Measurements from ENCODE around the gene APOF.
"Not testable (repeated sequence)": the region's sequence is repeated elsewhere in the genome, so short reads cannot be mapped to it uniquely, and the experiment has no call there.

The APOF gene

GRCh38 chr12:56366948-56367347 lies 4.3 kb upstream of the APOF start:
- DNase-seq, result no peak

DNA sequence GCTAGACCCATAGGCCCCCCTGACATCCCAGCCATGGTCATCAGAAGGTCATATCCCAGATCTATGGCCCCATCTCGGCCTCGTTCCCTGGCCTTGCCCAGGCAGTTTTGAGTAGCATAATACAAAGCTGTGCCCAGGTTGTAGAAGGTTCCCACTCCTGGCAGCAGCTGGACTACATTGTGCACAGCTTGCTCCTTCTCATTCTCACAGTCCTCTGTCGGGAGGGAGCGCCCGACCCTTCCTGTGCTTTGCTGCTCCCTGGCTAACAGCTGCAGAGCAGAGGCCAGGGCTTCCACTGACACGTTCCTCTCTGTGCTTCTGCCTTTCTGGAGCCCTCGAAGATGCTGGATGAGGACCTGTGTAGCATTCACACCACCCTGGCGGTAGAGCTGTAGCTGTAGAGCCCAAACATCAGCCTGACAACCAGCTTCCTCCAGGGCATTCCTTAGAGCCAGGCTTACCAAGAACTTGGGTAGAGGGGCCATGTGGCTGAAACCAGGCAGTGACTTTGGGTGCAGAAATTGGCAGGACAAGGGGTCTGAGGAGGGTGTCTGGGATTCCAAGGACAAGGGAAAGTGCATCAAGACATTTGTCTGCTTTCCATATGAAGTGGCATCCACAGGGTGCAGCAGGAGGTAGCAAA lies 1.0 kb downstream of the APOF start:
- no peak for DNase-seq

DNA sequence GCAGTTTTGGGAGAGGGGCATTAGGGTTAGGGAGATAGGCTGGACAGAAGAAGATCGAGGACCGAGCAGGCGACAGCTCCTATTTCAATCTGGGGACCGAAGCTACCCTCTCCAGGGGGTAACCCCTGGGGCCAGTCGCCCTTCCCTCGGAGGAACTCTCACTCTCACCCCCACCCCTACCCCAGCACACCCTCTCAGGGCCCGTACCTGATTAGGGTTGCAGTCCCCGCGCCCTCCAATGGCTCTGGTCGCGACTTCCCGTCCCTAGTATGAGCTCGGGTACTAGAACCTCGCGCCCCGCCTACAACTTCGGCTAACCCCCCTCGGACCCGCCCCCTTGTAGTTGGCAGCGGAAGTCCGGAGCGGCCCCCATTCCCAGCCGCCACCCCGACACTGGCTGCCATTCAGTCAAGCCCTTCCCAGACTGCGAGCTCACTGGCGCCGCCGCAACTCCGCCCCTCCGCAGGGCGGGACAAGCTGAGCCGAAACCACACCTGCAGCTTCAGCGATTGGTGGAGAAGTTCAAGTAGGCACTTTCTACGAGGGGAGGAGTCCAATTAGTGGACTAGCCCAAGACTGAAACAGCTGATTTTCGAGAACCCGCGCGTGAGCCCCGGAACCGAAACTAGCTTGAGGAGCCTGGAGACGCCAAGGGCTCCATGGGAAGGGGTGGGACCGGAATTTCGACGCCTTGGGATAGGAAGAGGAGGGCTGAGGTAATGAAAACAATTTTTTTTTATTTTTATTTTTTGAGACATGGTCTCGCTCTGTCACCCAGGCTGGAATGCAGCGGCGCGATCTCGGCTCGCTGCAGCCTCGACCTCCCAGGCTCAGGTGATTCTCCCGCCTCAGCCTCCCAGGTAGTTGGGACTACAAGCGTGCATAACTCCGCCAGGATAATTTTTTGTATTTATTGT lies 2.5 kb downstream of the APOF start, which contains the start of gene STAT2:
Gene STAT2 (minus strand): TSS at position 257 of the 917 bp plus-strand sequence. CDS start 3,536 bp downstream, outside the sequence.
- DNase-seq, result peak; percentile 99

DNA sequence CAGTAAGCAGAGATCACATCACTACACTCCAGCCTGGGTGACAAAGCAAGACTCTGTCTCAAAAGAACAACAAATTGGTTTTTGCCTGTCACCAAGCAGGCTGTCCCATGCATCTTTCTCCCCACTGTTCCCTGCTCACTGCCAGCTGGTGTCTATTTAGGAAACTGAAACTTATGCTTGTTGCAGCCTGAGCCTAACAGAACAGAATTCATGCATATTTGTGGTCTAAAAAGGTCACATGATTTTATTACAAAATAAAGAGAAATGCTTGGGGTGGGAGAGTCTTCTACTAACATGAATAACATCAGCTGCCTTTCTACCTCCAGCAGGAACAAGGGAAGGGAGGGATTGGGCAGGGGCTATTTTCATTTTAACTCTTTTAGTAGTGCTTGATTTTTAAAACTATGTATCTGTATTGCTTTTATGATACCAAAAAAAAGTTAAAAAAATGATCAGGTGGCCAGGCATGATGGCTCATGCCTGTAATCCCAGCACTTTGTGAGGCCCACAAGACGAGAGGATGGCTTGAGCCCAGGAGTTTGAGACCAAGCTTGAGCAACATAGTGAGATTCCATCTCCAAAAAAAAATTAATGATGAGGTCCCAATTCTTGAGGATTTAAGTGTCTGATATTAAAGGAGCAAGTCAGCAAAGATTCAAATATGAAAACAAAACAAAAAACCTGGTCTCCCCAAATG lies 3.7 kb downstream of the APOF start:
- no peak for DNase-seq

DNA sequence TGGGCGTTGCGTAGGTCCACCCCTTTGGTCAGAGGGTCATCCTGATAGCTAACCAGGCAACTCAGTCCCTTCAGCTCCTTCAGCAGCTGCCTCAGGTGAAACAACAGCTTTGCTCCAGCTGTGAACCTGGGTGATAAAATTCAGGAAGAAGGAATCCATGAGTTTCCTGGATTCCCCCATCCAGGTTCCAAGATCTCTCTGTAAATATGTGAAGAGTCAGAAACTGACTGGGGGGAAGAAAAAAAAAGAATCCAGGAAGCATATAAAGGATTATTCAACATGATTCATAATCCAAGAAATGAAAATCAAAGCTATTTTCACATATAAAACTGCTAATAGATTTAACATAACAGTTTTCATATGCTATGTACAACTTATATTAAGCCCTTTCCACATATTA lies 11.3 kb downstream of the APOF start:
- DNase-seq, result no peak

DNA sequence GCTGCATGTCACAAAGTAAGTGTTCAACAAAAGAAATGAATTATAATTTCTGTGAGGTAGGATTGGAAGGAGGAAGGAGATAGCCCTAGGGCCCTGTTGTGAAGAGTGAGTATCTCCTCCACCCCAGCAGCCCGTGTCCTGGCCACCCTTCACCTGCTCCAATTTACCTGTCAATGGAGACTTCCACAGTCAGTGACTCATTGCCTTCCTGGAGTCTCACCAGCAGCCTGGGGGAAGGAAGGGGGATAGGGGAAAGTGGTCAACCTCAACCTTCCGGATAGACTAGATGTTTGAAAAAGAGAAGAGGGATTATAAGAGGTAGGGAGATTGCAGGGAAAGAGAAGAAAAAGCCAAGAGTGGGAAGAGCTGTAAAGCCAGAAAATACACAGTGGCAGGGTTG lies 12.0 kb downstream of the APOF start:
- no peak for DNase-seq

DNA sequence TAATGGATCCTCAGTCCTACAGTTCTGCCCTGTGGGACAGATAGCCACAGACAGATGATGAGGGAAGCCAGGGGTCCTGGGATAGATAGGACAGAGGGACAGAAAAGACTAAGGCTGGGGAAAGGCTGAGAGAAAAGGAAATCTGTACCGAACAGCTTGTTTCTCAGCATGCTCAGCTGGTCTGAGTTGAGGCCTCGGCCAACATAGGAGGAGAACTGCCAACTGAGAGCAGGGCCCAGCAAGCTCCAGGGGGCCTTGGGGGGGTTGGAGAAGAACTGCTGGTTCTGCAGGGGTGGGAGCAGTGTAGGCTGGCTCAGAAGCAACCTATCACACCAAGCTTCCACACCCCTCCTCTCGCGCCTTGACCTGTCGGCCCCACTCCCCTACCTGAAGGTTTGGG lies 13.9 kb downstream of the APOF start:
- DNase-seq, result no peak

DNA sequence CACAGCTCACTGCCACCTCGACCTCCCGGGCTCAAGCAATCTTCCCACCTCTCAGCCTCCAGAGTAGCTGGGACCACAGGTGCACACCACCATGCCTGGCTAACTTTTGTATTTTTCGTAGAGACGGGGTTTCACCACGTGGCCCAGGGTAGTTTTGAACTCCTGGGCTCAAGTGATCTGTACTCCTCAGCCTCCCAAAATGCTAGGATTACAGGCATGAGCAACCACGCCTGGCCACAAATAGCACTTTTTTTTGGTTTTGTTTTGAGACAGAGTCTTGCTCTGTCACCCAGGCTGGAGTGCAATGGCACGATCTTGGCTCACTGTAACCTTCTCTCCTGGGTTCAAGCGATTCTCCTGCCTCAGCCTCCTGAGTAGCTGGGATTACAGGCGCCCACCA lies 15.4 kb downstream of the APOF start:
- DNase-seq, result not testable (repeated sequence)

DNA sequence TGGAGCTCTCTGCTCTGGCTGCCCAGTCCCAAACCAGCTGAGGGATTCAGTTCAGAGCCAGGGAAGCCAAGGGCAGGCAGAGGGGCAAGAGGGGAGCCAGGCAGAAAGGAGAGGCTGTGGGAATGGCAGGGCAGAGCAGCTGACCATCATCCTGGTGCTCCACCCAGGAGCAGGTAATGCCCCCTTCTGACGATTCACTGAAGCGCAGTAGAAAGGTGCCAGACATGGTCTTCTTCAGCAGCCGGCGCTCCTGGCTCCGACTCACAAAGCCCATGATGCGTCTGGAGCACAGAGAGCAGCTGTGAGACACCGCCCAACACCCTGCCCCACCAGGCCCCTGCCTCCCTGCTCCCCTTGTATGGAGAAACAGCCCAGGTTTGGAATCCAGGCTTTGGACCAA lies 16.0 kb downstream of the APOF start:
- DNase-seq, result peak; percentile 26

GRCh38 chr12:56342290-56342689 lies 20.4 kb downstream of the APOF start:
- not testable (repeated sequence) for DNase-seq

GRCh38 chr12:56341616-56342015 lies 21.0 kb downstream of the APOF start:
- DNase-seq, result no peak

GRCh38 chr12:56339158-56339422 lies 23.6 kb downstream of the APOF start:
- DNase-seq, result no peak

- DNase-seq, result peak; percentile 91
Observed at GRCh38 chr12:56338308-56339157, 24.1 kb downstream of the APOF start, which contains the start of gene IL23A. TSS of gene IL23A (plus strand) at chr12:56338884. CDS start at chr12:56339045, 161 bp downstream.

GRCh38 chr12:56337753-56338251 lies 24.9 kb downstream of the APOF start:
- no peak for DNase-seq

DNA sequence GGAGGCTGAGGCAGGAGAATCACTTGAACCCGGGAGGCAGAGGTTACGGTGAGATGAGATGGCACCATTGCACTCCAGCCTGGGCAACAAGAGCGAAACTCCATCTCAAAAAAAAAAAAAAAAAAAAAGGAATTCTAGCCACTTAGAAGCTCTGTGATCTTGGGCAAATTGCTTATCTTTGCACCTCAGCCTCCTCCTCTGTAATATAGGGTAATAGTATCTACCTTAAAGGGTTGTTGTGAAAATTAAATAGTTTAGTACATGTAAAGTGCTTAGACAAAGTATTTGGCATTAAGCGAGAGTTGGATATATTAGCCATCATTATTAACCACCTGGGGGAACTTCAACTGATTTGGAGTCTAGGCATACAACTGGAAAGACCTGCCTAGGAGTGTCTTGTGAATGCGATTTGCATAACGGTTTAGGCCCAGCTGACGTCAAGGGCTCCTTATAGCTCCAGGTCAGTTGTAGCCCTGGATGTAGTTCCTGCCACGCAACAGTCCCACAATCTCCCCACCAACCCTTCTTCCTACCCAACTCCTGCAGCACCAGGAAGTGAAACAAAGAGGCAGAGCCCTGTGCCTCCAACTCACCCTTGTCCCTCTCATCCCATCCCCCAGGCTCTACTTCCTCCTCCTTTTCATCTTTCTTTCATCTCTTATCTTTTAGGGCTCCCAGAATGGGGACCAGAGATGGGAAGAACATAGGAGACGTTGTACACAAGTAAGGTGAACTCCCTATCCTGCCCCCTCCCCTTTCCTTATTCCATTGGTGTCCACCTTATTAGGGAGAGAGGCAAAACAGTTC lies 26.1 kb downstream of the APOF start:
- DNase-seq, result no peak

DNA sequence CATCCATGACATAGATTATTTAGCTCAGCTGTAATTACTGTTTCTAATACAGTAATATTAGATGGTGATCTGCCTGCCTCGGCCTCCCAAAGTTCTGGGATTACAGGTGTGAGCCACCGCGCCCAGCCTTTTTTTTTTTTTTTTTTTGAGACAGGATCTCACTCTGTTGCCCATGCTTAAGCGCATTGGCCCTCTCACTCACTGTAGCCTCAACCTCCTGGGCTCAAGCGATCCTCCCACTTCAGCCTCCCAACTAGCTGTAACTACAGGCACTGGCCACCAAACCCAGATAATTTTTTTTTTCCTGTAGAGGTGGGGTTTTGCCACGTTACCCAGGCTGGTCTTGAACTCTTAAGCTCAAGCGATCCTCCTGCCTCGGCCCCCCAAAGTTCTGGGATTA lies 27.1 kb downstream of the APOF start:
- DNase-seq, result not testable (repeated sequence)

DNA sequence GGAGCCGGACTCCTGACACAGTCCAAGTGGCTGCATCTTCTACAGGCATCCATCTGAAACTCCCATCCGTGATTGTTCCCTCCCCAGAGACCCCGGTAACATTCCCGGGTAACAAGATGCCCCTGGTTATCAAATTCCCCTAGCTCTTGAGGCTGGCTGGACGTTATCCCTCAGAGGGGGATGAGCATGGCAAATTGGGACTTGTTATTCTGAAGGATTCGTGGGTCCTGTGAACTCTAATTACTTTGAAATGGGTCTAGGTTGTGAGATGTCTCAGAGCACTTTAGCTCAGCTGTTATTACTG lies 28.2 kb downstream of the APOF start:
- DNase-seq, result no peak

DNA sequence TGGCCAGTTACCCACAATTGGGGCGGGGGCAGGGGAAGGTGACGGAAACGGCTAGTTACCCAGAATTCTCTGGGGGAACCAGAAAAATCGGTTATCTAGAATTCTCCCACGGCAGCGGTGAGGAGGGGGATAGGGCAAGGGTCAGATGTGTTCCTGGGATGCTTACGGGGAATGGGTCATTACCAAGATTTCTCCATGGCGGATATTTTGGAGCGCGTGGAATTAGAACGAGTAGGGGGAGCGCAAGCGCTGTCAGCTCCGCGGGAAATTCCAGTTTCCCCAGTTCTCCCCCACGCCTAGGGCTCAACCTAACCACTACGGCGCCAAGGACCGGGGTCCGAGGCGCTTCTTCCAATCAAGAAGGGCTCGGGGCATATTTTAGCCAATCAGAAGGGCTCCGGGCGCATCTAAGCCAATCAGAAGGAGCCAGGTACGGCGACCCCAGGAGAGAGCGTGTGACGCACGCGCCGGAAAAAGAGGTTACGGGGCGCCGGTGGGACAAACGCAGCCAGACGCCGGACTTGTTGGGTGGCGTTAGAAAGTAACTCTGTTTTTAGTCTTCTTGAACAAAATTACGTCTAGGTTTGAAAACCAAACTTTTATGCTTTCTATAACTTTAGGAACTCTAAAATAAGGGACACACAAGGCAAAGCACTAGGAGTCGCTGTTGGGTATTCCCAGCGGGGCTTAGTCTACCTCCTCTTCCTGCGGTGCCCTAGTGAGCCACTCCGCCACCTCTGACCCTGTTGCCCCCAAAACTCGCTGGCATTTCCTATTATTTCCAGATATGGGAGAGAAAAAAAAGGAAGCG lies 28.8 kb downstream of the APOF start, which contains the start of gene PAN2:
Gene PAN2 (minus strand): TSS at position 322 of the 811 bp plus-strand sequence. CDS start 906 bp downstream, outside the sequence.
- peak; percentile 94 for DNase-seq

GRCh38 chr12:56333197-56333678 lies 29.4 kb downstream of the APOF start:
- DNase-seq, result no peak

DNA sequence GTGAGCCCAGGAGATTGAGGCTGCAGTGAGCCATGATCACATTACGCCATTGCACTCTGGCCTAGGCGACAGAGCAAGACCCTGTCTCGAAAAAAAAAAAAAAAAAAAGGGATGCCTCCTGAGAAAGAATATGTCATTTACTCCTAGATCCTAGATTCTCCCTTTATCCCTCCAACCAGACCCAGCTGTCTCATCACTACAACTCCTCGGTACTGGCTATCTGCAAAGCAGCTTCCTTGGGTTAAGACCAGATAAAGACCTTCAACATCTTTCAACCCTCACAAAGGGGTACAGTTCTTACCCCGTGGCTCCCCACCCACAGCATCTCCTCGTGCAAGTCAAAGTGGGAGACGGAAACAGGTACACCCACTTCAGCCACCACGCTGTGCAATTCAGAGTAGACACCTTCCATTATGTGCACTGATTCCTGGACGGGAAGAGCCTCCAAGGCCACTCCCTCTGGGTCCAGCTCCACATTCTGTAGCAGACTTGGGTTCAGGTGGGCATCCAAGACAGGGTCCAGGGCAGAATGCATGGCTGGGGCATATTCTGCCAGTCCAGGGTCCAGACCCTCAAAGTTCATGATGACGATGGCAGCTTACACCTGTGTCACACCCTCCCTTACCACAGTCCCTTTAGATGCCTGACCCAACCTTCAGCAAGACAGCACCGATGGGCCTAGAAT lies 30.0 kb downstream of the APOF start:
- DNase-seq, result no peak

Data from stimulated activated CD4-positive, alpha-beta T cell treated with anti-CD3 and anti-CD28 coated beads, Interleukin-15, amount 100 ng/mL, for 24 hours (primary cell).